Activated CD8-positive, alpha-beta memory T cell treated with anti-CD3 and anti-CD28 coated beads for 4 hours (primary cell): Measurements from ENCODE around the gene PSENEN.
A peak's percentile ranks its signal among the peaks of the same experiment; 100 is the strongest.

Source experiments
- DNase-seq, 2 donors: peaks; one replicate each; pipeline ENCODE4 v3.0.0-alpha.2; 2020; ENCODE audit warnings: low read depth in 2 of 2

PSENEN gene

GRCh38 chr19:35745328-35746086 lies at the start of gene PSENEN, which contains the start of gene U2AF1L4:
Gene PSENEN, plus strand, starts transcription at chr19:35745651. Its CDS starts 280 bp downstream, at chr19:35745931.
Gene U2AF1L4, minus strand, starts transcription at chr19:35745418. Its CDS starts 27 bp downstream, at chr19:35745391.
- DNase-seq, result peak; percentile 91 to 96

- DNase-seq, result no peak
These were observed 49.5 kb upstream of the PSENEN start for GRCh38 chr19:35695895-35696422.

DNA sequence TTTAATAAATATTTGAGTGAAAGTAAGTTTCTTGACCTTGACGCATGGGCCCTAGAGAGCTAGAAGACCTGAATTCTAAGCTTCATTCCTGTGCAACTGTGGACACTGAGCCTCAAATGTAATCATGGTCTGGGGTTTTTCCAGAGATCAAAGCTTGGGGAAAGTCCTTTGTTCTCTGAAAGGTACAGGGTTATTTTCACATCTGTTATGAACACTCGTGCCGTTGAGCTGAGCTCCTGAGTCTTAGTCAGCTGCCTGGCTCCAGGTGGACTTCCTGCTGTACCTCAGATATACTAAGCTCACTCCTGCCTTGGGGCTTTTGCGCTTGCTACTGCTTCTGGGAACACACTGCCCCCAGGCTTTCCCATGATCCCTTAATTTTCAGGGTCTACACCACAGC lies 48.6 kb upstream of the PSENEN start:
- no peak for DNase-seq

- peak; percentile 85 to 90 for DNase-seq
These were observed 43.0 kb upstream of the PSENEN start for GRCh38 chr19:35702223-35703012.

DNA sequence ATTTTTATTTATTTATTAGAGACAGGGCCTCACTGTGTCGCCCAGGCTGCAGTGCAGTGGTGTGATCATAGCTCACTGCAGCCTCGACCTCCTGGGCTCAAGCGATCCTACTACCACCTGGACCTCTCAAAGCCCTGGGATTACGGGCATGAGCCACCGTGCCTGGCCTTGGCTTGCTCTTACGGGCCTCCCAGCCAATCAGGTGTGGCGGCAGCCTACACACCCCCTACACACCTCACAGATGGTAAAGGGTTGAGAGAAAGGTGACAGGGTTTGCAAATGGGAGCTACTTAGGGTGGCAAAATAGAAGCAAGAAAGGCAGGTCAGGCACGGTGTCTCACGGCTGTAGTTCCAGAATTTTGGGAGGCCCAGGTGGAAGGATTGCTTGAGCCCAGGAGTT lies 42.1 kb upstream of the PSENEN start:
- no peak for DNase-seq

DNA sequence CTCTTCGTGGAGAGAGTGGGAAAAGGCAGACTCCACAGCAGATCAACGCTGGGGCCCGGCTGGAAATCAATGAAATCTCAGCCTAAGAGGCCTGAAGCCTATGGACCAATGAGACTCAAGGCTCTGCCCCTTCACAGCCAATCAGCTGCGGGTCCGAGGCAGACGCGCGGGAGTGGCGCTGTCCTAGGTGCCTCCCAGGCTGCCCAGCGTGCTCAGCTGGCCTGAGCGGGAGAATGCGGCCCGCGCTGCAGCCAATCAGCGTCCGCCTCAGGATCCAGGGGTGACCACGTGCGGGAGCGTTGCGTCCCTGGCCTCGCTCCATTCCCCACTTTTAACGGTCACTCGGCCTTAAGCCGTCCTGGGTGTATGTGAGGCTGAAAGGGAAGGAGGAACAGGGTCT lies 41.2 kb upstream of the PSENEN start, which contains the start of gene ZBTB32:
ZBTB32 (plus strand) TSS at position 341 of the 400 bp plus-strand sequence. CDS start 10,069 bp downstream, outside the sequence.
- DNase-seq, result no peak

GRCh38 chr19:35708391-35708790 lies 37.1 kb upstream of the PSENEN start:
- DNase-seq, result no peak

DNA sequence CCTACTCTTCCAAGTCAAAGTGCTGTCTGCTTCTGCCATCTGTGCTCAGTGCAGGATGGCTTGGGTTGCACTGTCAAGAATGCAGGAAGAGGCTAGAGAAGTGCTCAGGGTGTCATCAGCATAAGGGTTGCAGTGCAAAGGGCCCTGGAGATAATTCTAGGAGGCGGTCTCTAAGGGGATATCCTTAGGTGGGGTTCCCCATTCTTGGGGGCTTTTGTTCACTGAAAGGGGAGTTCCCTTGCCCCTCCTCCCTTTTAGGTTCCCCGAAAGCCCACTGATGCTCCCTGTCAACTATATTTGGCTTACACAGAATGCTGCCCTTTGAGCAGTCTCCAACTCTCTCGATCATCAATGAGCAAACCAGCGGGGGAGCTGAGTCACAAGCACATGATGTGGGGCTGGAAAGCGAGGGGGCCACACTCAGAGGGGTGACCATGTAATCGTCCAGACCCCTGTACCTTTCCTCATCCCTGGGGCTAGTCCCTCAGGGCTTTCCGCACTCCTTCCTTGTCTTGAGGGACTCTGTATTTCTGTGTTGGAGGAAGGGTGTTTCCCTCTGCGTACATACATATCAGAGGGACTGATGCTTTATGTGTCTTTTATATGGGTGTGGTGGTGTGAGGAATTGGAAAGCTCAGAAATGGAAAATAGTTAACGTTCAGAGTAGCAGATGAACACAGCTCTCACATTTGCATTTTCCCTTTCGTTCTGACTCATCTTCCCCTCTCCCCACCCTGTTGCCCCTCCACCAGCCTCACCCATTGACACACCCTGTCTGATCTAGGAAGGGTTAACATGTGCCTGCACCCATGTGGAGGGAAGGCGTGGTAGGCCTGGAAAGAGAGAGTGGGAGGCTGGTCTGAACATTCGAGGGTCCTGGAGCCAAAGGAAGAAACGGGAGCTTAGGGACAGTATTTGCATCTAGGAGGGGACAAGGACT lies 34.4 kb upstream of the PSENEN start:
- peak in 1 of 2 donors; percentile 44 for DNase-seq

DNA sequence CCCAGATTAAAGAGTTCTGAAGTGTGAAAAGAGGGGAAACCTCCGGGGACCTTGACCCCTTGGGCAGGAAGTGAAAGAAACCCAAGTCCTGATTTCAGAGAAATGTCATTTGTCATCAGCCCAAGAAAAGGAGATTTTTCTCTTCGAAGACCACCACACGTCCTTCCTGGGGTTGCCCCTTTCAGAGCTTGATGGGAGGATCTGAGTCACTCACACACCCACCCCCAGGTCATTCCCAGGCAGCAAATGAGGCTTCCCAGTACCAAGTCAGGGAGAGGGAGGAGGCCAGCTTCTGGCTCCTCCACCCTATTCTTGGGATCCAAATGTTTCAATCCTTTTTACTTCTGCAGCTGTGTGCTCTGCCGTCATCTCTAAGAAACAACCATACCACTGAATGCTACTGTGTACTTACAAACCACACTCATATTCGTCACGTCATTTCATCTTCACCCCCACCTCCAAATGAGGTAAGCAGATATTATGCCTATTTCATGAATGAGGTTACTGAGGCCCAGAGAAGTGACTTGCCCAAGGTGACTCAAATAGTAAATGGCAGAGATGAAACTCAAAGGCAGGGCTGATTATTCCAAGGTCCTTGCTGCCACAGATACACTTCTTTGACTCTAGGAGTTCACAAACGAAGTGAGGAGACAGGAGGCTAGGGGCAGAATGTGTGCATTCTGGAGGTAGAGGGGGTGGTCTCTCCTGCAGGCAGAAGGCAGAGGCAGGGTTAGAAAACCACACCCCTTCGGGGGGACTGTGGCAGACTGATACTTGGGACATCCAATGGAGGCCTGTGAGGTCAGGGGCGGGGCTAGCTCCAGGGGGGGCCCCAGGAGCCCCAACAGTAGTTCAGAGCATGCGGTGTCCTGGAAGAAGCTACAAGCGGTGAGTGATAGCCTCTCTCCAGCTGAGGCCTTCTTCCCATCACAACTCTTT lies 32.6 kb upstream of the PSENEN start:
- DNase-seq, result peak in 1 of 2 donors; percentile 49

DNA sequence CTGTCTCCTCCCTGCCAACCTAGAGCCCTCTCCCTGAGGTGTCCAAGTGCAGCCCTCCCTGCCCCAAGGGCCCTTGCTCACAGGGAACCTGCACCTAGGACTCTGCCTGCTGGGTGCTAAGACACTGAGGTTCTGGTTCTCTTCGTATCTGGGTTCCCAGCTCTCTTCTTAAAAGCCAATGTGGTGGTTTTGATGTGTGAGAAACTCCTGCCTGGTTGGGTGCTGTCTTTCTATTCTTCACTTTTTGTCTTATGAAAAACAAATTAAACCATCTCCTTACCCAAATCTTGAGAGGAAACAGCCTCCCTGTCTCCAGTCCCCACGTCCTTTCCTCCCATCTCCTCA lies 32.0 kb upstream of the PSENEN start:
- no peak for DNase-seq

DNA sequence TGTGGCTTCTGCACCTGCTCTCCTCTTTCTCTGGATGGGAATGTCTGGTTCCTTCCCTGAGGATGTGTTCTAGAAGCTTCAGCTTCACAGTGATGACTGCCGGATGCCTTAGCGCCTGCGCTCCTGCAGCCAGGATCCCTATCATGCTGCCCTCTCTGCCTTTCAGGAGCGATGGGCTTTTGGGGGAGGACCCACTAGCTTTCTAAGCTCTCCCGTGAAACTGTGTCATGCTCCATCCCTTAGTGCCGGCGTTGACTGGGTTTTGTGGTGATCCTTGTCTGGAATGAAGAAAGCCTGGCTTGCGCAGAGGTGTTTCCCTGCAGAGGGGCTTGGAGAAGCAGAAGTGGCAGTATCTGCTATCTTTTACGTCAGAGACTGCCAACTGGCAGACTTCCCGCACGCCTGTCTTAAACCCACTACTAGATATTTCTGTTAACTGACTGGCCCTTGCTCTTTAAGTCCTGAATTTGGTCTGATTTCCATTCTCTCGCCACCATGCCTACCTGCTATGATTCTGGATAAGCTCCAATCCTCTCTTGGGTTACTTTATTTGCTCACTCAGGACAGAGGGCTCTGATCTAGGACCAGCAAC lies 31.5 kb upstream of the PSENEN start:
- DNase-seq, result no peak

DNA sequence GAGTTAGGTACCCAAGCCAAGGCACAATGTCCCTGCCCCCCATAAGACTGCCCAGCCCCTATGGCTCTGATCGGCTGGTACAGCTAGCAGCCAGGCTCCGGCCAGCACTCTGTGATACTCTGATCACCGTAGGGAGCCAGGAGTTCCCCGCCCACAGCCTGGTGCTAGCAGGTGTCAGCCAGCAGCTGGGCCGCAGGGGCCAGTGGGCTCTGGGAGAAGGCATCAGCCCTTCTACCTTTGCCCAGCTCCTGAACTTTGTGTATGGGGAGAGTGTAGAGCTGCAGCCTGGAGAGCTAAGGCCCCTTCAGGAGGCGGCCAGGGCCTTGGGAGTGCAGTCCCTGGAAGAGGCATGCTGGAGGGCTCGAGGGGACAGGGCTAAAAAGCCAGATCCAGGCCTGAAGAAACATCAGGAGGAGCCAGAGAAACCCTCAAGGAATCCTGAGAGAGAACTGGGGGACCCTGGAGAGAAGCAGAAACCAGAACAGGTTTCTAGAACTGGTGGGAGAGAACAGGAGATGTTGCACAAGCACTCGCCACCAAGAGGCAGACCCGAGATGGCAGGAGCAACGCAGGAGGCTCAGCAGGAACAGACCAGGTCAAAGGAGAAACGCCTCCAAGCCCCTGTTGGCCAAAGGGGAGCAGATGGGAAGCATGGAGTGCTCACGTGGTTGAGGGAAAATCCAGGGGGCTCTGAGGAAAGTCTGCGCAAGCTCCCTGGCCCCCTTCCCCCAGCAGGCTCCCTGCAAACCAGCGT lies 30.7 kb upstream of the PSENEN start:
- no peak for DNase-seq

GRCh38 chr19:35715355-35715809 lies 30.1 kb upstream of the PSENEN start:
- no peak for DNase-seq

DNA sequence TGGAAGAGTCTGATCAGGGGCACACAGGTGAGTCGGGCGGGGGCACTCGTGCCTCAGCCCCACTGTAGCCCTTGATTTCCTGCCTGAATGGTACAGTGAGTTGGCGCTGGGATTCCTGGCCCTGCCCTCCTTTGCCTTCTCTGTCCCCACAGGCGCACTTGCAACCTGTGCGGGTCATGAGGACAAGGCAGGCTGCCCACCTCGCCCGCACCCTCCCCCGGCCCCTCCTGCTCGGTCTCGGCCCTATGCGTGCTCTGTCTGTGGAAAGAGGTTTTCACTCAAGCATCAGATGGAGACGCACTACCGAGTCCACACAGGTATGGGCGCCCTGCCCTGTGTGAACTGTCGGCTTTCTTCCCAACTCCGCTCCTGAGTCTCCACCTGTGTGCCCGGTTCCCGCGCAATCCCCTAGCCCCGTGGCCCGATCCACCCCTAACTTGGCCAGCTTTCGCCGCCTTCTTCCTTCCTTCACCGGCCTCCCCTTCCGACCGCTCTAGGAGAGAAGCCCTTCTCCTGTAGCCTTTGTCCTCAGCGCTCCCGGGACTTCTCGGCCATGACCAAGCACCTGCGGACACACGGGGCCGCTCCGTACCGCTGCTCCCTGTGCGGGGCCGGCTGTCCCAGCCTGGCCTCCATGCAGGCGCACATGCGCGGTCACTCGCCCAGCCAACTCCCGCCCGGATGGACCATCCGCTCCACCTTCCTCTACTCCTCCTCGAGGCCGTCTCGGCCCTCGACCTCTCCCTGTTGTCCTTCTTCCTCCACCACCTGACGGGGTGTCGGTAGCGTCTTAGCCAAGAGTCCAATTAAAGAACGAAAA lies 29.3 kb upstream of the PSENEN start:
- no peak for DNase-seq

DNA sequence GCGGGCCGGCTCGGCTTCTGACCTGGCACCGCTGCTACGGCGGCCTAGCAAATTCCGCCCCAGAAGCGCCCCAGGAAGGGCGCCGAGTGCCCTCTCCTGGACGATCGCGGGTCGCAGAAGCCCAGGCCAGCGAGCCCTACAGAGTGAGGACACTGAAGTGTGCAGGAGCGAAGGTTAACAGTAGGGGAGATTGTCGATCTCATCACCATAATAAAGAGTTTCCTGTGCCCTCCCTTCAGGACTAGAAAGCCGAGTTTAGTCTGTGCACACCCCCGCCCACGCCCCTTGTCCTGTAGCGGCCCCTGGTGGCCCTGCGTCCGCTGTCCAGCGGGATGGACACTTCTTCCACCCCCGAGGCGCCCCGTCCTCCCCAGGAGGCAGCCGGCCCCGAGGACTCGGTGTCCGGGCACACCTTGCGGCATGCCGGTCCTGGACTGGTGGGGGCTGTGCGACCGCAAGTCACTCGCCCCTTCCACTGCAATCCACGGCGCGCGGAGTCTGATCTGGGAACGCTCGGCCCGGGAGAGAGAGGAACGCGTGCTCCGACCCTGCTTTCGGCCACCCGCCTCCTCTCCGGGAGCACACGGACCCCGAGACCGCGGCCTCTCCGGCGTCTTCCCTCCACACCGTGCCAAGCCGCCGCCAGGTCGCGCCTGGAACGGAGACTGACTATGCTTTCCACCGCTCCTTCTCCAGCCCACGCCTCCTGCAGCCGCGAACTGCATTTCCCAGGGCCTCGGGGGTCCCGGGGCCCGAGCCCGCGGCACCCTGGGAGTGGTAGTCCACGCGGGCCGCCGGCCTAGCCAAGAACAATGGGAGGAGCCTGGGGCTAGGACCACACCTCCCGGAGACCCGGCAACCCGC lies 28.4 kb upstream of the PSENEN start:
- DNase-seq, result peak; percentile 91 to 95

DNA sequence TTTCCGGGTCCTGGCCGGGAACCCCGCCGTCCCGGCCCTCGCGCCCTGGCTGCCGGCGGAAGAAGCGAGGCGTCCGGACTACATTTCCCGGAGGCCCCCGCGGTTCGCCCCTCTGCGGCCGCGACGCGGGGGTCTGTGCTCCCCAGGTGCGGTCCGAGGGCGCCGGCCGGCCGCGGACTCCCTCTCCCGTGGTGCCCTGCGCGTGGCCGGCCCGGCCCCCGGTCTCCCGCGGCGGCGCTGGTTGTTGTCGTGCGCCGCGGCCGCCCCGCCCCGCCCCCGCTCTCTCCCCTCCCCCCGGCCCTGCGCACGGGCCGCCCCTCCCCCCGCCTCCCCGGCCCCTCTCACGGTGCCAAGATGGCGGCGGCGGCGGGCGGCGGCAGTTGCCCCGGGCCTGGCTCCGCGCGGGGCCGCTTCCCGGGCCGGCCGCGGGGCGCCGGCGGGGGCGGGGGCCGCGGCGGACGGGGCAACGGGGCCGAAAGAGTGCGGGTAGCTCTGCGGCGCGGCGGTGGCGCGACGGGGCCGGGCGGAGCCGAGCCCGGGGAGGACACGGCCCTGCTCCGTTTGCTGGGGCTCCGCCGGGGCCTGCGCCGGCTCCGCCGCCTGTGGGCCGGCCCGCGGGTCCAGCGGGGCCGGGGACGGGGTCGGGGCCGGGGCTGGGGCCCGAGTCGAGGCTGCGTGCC lies 27.6 kb upstream of the PSENEN start, which contains the start of gene KMT2B:
KMT2B (plus strand) TSS at position 339 of the 680 bp plus-strand sequence; CDS start at position 355, 16 bp downstream.
- no peak for DNase-seq
